ENCODE results near the gene DMD. TPM values are rescaled to one million over a fixed set of nuclear protein-coding genes. Genes with fewer than 3 reads are reported as not detected.

DMD gene
- total RNA-seq, 1 donor from 2014 or later: 30.6 TPM

DNA sequence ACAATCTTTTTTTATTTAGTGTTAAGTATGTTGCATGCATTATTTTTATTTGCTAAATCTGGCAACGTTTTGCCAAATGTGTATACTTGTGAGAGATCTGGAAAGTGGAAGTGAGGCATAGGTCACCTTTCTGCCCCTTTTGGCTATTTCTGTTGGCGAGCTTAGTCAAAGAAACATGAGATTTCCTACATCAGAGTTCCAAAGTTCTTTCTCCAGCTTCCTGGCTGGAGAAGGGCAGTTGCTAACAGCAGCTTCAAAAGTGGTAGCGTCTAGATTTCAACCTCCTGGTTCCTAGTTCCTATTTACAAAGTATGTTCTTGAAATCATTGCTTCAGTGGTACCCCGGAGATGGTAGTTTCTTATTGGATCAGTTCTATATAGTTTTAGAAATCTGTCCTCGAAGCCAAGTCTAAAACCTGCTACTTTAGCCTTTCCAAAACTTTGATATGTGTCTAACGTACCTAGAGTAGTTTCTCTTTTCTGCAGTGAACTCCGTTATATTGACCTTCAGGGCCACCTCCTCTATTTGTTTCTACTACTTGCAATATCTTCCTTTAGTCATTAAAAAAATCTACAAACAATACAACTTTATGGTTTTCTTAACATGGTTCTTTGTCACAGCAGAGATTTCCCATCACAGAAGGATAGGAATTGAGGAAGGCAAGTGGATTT is 1683.8 kb downstream of the DMD start:
- no peak overlapping the region for H2AFZ ChIP-seq (replicated peaks)
- no peaks in the 10 kb centered on the region for H4K20me1 ChIP-seq (ENCODE audit: low read depth)
- H3F3A ChIP-seq (ENCODE audit: low read depth): no peaks in the 10 kb centered on the region
- H3K27me3 ChIP-seq: no peaks in the 10 kb centered on the region
- no peaks in the 10 kb centered on the region for H3K4me1 ChIP-seq
- H3K79me2 ChIP-seq (ENCODE audit: low read depth): no peaks in the 10 kb centered on the region
- DNase-seq (ENCODE audit: low spot score): no peak
- H3K4me3 ChIP-seq: no peak overlapping the region
- Mint-ChIP-seq H3K36me3 (no peaks in the 10 kb centered on the region), H3K9me3 (peaks cover 3% of the 10 kb centered on the region), H3K4me3 (no peak overlapping the region), H3K27me3 (ENCODE audit: insufficient read depth, low read depth) (peaks cover 2% of the 10 kb centered on the region), H3K4me1 (peaks cover 34% of the 10 kb centered on the region), H3K27ac (no peak overlapping the region)
- no peaks in the 10 kb centered on the region for H3K36me3 ChIP-seq
- H3K27ac ChIP-seq: no peak overlapping the region
- no peak for TF ChIP-seq EZH2phosphoT487 (IDR thresholded peaks at IDR 0.05)
- TF ChIP-seq, protein P1, sequence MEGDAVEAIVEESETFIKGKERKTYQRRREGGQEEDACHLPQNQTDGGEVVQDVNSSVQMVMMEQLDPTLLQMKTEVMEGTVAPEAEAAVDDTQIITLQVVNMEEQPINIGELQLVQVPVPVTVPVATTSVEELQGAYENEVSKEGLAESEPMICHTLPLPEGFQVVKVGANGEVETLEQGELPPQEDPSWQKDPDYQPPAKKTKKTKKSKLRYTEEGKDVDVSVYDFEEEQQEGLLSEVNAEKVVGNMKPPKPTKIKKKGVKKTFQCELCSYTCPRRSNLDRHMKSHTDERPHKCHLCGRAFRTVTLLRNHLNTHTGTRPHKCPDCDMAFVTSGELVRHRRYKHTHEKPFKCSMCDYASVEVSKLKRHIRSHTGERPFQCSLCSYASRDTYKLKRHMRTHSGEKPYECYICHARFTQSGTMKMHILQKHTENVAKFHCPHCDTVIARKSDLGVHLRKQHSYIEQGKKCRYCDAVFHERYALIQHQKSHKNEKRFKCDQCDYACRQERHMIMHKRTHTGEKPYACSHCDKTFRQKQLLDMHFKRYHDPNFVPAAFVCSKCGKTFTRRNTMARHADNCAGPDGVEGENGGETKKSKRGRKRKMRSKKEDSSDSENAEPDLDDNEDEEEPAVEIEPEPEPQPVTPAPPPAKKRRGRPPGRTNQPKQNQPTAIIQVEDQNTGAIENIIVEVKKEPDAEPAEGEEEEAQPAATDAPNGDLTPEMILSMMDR (IDR thresholded peaks at IDR 0.05): no peak
- TF ChIP-seq EZH2 (IDR thresholded peaks at IDR 0.05): no peak
- H3K9ac ChIP-seq: no peak overlapping the region
- H3K4me2 ChIP-seq: no peak overlapping the region
- H3K9me3 ChIP-seq (ENCODE audit: low read depth): no peaks in the 10 kb centered on the region

DNA sequence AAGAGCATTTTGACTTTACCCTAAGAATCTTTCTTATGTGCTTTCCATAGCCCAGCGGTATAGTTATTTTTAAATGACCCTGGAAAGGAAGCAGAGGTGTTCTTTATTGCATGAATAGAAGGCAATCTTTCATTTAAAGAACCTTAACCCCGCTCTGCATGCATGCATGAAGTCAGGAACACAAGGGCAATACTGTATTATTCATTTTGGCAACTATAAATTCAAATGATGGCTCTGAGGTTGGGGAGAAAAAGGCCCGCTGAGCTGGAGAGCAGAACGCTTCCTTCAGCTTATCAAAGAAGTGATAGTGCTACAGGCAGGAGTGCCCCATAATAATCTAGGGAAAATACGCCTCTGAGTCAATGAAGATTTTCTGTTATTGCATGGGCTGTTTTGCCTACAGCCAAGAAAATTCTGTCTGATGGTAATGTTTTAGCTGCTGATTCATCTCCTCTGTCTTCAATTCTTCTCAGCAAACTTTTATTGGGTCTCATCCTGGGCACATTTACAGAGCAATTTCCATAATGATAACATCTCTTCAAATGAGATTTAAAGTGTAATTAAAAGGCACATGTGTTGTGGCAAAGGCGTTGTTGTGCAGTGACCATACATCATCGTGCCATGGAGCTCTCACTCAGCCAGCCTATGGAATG is 1687.3 kb downstream of the DMD start:
- Mint-ChIP-seq H3K4me3 (no peak overlapping the region), H3K27ac (peak overlapping the region; percentile 30), H3K27me3 (ENCODE audit: insufficient read depth, low read depth) (peaks cover 2% of the 10 kb centered on the region), H3K4me1 (peaks cover 34% of the 10 kb centered on the region), H3K9me3 (peaks cover 13% of the 10 kb centered on the region), H3K36me3 (peaks cover 2% of the 10 kb centered on the region)
- Histone ChIP-seq H3K4me1 (no peaks in the 10 kb centered on the region), H3K27ac (no peak overlapping the region), H2AFZ (replicated peaks) (no peak overlapping the region), H3K79me2 (ENCODE audit: low read depth) (no peaks in the 10 kb centered on the region), H3K9me3 (ENCODE audit: low read depth) (no peaks in the 10 kb centered on the region), H3K36me3 (no peaks in the 10 kb centered on the region), H3F3A (ENCODE audit: low read depth) (no peaks in the 10 kb centered on the region), H4K20me1 (ENCODE audit: low read depth) (no peaks in the 10 kb centered on the region), H3K9ac (no peak overlapping the region), H3K27me3 (no peaks in the 10 kb centered on the region), H3K4me3 (no peak overlapping the region), H3K4me2 (no peak overlapping the region)
- no peak for DNase-seq (ENCODE audit: low spot score)
- TF ChIP-seq EZH2 (IDR thresholded peaks at IDR 0.05) (no peak), EZH2phosphoT487 (IDR thresholded peaks at IDR 0.05) (no peak)
- TF ChIP-seq, protein P1 (IDR thresholded peaks at IDR 0.05): no peak

DNA sequence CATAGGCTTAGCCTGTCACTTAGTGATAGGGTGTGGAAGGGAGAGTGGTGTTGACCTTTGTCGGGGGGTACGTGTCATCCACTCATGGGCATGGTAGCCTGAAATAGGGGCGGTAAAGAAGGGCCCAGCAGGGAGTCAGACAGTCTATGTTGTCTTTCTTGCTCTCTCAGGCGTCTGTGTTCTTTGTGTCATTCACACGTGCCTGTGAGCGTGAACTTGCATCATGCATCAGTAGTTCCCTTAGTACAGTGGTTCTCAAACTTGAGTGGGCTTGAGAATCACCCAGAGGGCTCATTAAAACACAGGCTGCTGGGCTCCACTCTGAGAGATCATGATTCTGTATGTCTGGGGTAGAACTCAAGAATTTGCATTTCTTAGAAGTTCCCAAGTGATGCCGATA is 1688.6 kb downstream of the DMD start:
- Mint-ChIP-seq H3K4me3 (no peak overlapping the region), H3K9me3 (peaks cover 11% of the 10 kb centered on the region), H3K36me3 (peaks cover 2% of the 10 kb centered on the region), H3K27me3 (ENCODE audit: insufficient read depth, low read depth) (no peaks in the 10 kb centered on the region), H3K4me1 (peaks cover 34% of the 10 kb centered on the region), H3K27ac (peak overlapping the region; percentile 6)
- Histone ChIP-seq H3K9me3 (ENCODE audit: low read depth) (no peaks in the 10 kb centered on the region), H3K4me3 (no peak overlapping the region), H3K79me2 (ENCODE audit: low read depth) (no peaks in the 10 kb centered on the region), H3K9ac (no peak overlapping the region), H3K36me3 (no peaks in the 10 kb centered on the region), H4K20me1 (ENCODE audit: low read depth) (no peaks in the 10 kb centered on the region), H3F3A (ENCODE audit: low read depth) (no peaks in the 10 kb centered on the region), H3K27ac (no peak overlapping the region), H2AFZ (replicated peaks) (no peak overlapping the region), H3K4me1 (no peaks in the 10 kb centered on the region), H3K27me3 (no peaks in the 10 kb centered on the region), H3K4me2 (no peak overlapping the region)
- DNase-seq (ENCODE audit: low spot score): no peak
- TF ChIP-seq EZH2phosphoT487 (IDR thresholded peaks at IDR 0.05): no peak
- no peak for TF ChIP-seq EZH2 (IDR thresholded peaks at IDR 0.05)
- TF ChIP-seq, protein P1 (IDR thresholded peaks at IDR 0.05): no peak

All from neural progenitor cell (in vitro differentiated cells).